ENCODE measurements around the gene CFAP97D1.

The CFAP97D1 gene

DNA sequence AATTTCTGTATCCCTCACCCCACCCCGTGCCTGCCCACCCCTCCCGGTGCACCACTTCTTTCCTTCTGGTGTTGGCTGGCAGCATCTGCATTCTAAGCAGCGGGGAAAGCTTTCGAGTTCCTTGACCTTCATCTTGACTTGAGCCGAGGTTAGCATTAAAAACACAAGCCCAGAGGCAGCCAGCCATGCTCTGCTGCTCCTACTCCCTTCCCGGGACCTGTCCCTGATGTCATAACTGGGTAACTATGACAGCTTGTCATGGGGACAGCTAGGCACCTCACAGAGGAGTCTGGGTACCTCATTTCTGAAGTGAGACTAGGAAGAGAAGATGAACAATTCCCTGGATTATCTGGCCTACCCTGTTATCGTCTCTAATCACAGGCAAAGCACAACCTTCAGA, at the start of gene CFAP97D1:
Gene CFAP97D1 (plus strand): TSS at position 301 of the 400 bp plus-strand sequence. CDS start 28 bp downstream, at position 329.
- DNase-seq, result no peak

- no peak for DNase-seq
Measured at GRCh38 chr17:43732958-43733357, 47.3 kb upstream of the CFAP97D1 start.

GRCh38 chr17:43733956-43734355, 46.3 kb upstream of the CFAP97D1 start:
- DNase-seq, result no peak

GRCh38 chr17:43734376-43734775, 45.9 kb upstream of the CFAP97D1 start:
- DNase-seq, result no peak

DNA sequence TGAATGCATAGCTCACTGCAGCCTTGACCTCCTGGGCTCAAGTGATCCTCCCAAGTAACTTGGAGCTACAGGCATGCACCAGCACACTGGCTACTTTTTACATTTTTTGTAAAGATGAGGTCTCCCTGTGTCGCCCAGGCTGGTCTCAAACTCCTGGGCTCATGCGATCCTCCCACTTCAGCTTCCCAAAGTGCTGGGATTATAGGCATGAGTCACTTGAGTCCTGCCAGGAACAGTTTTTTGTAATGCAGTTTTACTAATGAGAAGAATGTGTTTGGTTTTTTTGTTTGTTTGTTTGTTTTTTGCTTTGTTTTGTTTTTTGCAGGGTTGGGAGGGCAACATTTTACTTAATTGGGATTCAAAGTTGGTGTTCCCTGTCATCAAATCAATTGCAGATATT, 43.8 kb upstream of the CFAP97D1 start:
- no peak for DNase-seq

GRCh38 chr17:43737722-43738121, 42.5 kb upstream of the CFAP97D1 start:
- no peak for DNase-seq

- DNase-seq, result no peak
Measured at GRCh38 chr17:43740541-43740940, 39.7 kb upstream of the CFAP97D1 start.

DNA sequence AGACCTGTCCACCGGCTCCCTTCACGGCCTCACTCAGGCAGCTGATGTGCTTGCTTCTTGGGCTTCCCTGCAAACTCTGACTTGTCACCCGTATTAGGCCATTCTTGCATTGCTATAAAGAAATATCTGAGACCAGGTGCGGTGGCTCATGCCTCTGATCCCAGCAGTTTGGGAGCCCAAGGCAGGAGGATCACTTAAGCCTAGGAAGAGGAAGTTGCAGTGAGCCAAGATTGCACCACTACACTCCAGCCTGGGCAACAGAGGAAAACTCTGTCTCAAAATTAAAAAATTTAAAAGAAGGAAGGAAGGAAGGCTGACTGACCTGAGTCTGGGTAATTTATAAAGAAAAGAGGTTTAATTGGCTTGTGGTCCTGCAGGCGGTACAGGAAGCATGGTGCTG, 38.6 kb upstream of the CFAP97D1 start:
- DNase-seq, result no peak

- DNase-seq, result no peak
Measured at GRCh38 chr17:43745541-43745940, 34.7 kb upstream of the CFAP97D1 start.

DNA sequence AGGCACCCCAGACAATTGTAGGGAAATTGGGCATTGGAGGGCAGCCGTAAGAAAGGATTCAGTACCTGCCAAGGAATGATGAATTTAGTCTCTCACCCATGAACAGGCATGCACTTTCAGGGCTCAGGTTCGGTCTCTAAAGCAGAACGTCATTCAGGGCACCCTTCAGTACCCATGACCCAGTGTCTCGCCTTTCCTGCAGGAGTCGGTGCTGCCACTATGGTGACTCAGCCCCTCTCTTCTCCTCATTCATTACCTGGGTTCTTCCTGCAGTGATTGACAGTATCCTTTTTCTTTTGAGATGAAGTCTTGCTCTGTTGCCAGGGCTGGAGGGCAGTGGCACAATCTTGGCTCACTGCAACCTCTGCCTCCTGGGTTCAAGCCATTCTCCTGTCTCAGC, 30.1 kb upstream of the CFAP97D1 start:
- no peak for DNase-seq

DNA sequence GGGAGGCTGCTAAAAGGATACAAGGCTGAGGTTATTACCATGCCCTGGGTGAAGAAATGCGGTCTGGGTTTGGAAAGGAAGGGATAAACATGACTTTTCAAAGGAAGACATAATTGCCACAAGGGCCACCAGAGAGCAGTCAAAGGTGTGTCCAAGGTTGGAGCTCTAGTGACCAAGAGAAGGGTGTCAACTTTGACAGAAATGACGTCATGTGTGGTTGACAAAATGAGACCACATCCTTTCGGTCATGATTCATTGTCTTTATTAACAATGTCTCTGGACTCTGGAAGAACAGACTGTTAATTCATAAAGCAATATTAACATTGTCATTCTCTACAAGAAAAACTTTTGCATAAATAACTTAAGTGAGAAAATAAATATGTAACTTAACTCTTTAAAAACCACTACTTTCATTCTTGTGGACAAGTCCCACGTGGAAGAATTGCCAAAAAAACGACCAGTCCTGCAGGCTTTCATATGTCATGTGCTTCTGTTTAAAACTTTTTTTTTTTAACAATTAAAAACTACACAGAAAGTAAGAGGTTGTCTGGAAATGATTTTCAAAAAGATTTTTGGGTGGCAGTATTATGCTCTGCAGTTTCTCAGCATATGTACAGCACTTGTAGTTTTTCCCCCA, 26.6 kb upstream of the CFAP97D1 start:
- no peak for DNase-seq

DNA sequence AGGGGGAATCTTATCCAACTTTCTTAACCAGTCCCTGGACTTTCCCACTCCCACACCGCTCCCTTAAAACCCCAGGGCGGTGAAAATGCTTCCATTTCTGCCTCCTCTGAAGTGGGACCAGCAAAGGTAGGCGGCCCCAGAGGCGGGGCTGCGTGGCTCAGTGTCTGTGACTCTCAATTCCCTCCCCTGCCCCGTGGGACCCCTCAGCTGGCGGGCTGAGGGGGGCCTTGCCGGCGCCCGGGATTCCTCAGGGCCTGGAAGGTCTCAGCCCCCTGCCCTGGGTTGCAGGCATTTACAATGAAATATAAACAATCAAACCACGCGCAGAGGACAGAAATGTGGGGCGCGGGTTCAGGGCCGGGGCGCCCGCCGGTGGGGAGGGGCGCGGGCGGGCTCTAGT, 25.3 kb upstream of the CFAP97D1 start:
- DNase-seq, result no peak

- no peak for DNase-seq
Measured at GRCh38 chr17:43755389-43755875, 24.8 kb upstream of the CFAP97D1 start.

- DNase-seq, result no peak
Measured at GRCh38 chr17:43756201-43756600, 24.0 kb upstream of the CFAP97D1 start.

DNA sequence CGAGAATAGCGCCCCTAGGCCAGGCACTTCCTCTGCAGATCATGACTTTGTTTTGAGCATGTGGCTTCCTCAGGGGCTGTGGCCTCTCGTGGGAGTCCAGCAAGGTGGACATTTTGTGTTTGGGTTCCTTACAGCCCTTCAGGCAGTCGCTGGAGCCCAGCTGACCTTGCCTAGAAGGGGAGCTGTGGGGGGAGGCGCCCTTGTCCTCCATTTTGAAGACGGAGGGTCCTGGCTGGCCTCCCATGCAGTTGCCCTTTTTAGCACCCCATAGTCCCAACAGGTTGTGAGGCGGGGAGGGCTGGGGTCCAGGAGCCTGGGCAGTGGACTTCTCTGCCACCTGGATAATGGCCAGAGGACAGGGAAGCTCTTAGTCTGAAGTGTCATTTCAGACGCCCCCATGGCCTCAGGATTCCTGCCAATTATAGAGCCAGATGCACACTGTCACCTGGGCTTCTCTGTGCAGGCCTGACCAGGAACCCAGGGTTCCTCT, 23.0 kb upstream of the CFAP97D1 start:
- no peak for DNase-seq

- DNase-seq, result no peak
Measured at GRCh38 chr17:43758086-43758485, 22.1 kb upstream of the CFAP97D1 start.

GRCh38 chr17:43758497-43759174, 21.6 kb upstream of the CFAP97D1 start, which contains the start of gene SOST:
Gene SOST, minus strand, starts transcription at chr17:43758791. Its CDS starts 50 bp downstream, at chr17:43758741.
- DNase-seq, result no peak

DNA sequence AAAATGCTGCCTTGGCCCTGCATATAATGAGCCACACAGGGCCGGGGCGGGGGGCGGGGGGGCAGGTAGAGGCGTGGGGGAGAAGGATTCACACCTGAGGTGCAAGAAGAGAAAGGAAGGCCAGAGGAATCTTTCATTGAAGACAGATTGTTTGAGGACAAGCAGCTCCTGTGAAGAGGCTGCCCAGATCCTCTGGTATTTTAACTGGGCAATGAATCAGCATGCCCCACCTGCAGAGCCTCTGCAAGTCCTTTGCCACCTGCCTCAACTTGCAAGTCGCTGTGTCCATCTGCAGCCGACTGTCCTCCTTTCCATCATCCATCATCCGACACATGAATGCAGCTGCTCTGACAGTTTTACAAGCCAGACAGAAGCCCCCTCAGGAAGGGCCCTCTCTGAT, 20.4 kb upstream of the CFAP97D1 start:
- no peak for DNase-seq

- DNase-seq, result peak; percentile 88
Measured at GRCh38 chr17:43760254-43760852, 19.9 kb upstream of the CFAP97D1 start.

DNA sequence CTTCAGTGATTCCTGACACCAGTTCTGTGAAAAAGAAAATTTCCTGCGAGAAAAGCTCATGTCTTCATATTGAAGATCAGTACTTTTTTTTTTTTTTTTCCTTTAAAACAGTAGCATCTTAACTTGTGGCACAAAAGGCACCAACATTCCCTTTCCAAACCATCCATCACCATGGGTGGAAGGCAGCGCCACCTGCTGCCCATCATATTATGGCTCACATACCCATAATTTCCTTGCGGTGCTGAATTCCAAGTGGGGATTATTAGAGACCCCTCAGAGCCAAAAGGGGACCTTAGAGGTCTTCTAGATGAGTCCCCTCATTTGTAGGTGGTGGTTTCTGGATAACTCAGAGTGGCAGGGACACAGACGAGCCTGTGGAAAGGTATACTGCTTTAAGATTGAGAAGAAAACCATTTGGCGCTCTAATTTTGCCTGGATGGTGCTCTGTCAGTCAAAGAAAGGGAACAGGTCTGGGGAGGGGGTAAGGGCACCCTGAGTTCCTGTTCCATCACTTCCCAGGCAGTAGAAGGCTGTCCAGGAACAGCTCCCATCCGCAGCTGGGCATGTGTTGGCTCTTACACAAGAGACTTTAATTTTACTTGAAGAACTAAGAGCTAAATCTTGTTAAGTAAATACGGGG, 13.7 kb upstream of the CFAP97D1 start:
- peak; percentile 53 for DNase-seq

- no peak for DNase-seq
Measured at GRCh38 chr17:43767053-43767712, 13.1 kb upstream of the CFAP97D1 start.

DNA sequence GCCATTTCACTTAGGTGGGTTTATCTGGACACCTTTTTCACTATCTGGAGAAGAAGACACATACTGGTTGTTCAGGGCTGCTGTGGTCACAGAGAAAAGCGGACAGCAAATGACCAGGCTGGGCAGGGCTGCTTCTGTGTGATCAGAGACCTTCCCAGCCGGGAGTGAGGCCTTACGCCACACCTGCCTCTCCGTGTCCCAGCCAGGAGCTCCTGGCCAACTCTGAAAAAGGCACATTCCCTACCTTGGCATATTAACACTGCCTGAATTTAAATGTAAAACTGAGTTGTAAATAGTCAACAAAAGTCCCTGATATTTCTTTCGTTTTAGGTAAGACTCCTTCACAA, 12.5 kb upstream of the CFAP97D1 start:
- no peak for DNase-seq

- DNase-seq, result no peak
Measured at GRCh38 chr17:43768382-43768781, 11.9 kb upstream of the CFAP97D1 start.

Data from activated gamma-delta T cell treated with Interleukin-2 at 50 U/mL for 16 hours (primary cell).